Activated B cell treated with CpG ODN at 0.5 μM for 24 hours (primary cell): ENCODE data around the gene TCERG1L. TPM values are rescaled to one million over a fixed set of nuclear protein-coding genes. Genes with fewer than 3 reads are reported as not detected.

ENCODE experiments used
- ATAC-seq: fragments of 200-7000 bp; cut with Tn5 transposase; one replicate; pipeline ENCODE4 v1.10.0; 2021; ENCODE audit warnings: low read depth, mild to moderate bottlenecking, moderate library complexity
- CTCF ChIA-PET: fragments of 350-600 bp; sonication (Branson Sonifier 250); formaldehyde crosslinking; loops from one replicate; lab custom pipeline; 2021; ENCODE audit warnings: antibody characterized with exemption; lab: Charles Lee
- POLR2A ChIA-PET: fragments of 350-600 bp; sonication (Branson Sonifier 250); formaldehyde crosslinking; loops from one replicate; lab custom pipeline; 2021; ENCODE audit warnings: antibody characterized with exemption; lab: Charles Lee
- DNase-seq: peaks from one replicate; pipeline ENCODE4 v3.0.0; 2022
- H3K27ac Mint-ChIP-seq: one replicate; pipeline ENCODE4 v1.8.0; 2020; ENCODE audit warnings: mixed read lengths
- H3K27me3 Mint-ChIP-seq: one replicate; pipeline ENCODE4 v1.8.0; 2021; ENCODE audit warnings: mixed read lengths
- H3K36me3 Mint-ChIP-seq: one replicate; pipeline ENCODE4 v1.8.0; 2021; ENCODE audit warnings: low read depth, mixed read lengths
- H3K4me1 Mint-ChIP-seq: one replicate; pipeline ENCODE4 v1.8.0; 2021; ENCODE audit warnings: mixed read lengths
- H3K4me3 Mint-ChIP-seq: one replicate; pipeline ENCODE4 v1.8.0; 2020; ENCODE audit warnings: mild to moderate bottlenecking, mixed read lengths
- H3K9me3 Mint-ChIP-seq: one replicate; pipeline ENCODE4 v1.8.0; 2020; ENCODE audit warnings: mixed read lengths
- CTCF ChIP-seq: fragments of 200-600 bp; IDR thresholded peaks from one replicate; pipeline ENCODE4 v1.8.0; 2022; ENCODE audit warnings: antibody characterized with exemption, mild to moderate bottlenecking
- intact Hi-C: fragments of 100-400 bp; cut with micrococcal nuclease; formaldehyde crosslinking; loops from one replicate; pipeline ENCODE4 v1.15.1; 2024
- total RNA-seq: library from RNA; stranded (reverse); gene quantifications from 2 replicates; pipeline ENCODE4 v1.2.3, GENCODE V29; 2022

Gene TCERG1L
- total RNA-seq, 1 donor from 2014 or later = not detected

- DNase-seq (no peak), ATAC-seq (no peak)
- CTCF ChIA-PET = no interaction called here
- no peak for TF ChIP-seq CTCF
- no peaks in the 10 kb centered on the region for H3K36me3 Mint-ChIP-seq
- POLR2A ChIA-PET = no interaction called here
- H3K9me3 Mint-ChIP-seq = no peaks in the 10 kb centered on the region
- no peaks in the 10 kb centered on the region for H3K27me3 Mint-ChIP-seq
- H3K27ac Mint-ChIP-seq = no peak overlapping the region
- H3K4me3 Mint-ChIP-seq = no peak overlapping the region
- H3K4me1 Mint-ChIP-seq = no peaks in the 10 kb centered on the region
- intact Hi-C loops = no loop called here
Observed at GRCh38 chr10:131269776-131270460, 41.6 kb downstream of the TCERG1L start.

GRCh38 chr10:131267814-131268095, 43.8 kb downstream of the TCERG1L start:
- CTCF ChIA-PET = no interaction called here

DNA sequence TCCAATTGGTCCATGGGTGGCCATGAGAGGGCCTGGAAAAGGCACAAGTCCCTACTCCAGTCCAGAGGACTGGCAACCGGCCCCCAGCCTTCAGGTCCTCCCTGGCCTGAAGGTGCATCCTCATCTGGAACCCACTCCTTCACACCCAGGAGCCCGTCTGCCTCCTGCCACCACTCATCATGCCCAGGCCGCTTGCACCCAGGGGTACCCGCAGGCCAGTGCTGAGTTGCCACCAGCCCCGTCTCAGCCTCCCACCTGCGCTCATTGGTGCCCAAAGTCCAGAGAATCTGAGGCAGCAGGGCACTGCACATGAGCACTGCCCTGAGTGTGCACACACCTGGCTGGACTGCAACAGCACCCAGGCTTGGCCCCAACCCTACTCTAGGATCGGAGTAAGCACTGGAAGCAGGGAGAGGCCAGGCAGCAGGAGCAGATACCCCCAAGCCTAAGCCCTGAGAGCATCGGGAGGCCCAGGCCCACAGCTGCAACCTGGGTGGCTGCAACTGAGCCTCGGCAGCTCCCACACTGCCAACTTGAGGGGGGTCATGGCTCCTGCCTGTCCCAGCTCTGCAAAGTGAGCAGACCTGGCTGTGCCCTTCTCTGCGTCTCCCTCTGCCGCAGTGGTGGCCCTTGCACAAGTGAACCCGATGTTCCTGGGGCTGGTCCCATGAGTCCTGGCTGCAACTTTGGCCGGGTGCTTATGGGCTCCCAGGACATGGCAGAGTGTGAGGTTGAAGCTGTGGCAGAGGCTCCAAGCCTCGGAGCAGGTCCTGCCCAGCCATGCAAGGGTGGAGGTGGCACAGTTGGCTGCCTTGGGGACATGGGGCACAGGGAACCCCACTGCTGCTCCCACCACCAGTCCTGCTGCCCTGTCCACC, 44.3 kb downstream of the TCERG1L start:
- DNase-seq (no peak), ATAC-seq (no peak)
- H3K4me1 Mint-ChIP-seq = no peaks in the 10 kb centered on the region
- H3K9me3 Mint-ChIP-seq = no peaks in the 10 kb centered on the region
- intact Hi-C loops = no loop called here
- ChIA-PET POLR2A (no interaction called here), CTCF (no interaction called here)
- H3K36me3 Mint-ChIP-seq = no peaks in the 10 kb centered on the region
- no peak overlapping the region for H3K27ac Mint-ChIP-seq
- TF ChIP-seq CTCF = no peak
- H3K4me3 Mint-ChIP-seq = no peak overlapping the region
- H3K27me3 Mint-ChIP-seq = no peaks in the 10 kb centered on the region

More at GRCh38 chr10:131267814-131268095, 43.8 kb downstream of the TCERG1L start:
- no peaks in the 10 kb centered on the region for H3K36me3 Mint-ChIP-seq
- DNase-seq (no peak), ATAC-seq (no peak)
- no peak overlapping the region for H3K4me3 Mint-ChIP-seq
- POLR2A ChIA-PET = no interaction called here
- intact Hi-C loops = no loop called here
- TF ChIP-seq CTCF = no peak
- H3K9me3 Mint-ChIP-seq = no peaks in the 10 kb centered on the region
- H3K27ac Mint-ChIP-seq = no peak overlapping the region
- H3K27me3 Mint-ChIP-seq = no peaks in the 10 kb centered on the region
- no peaks in the 10 kb centered on the region for H3K4me1 Mint-ChIP-seq

- Mint-ChIP-seq H3K27me3 (no peaks in the 10 kb centered on the region), H3K27ac (no peak overlapping the region), H3K4me1 (no peaks in the 10 kb centered on the region), H3K9me3 (no peaks in the 10 kb centered on the region), H3K36me3 (no peaks in the 10 kb centered on the region), H3K4me3 (no peak overlapping the region)
- TF ChIP-seq CTCF = no peak
- intact Hi-C loops = no loop called here
- ChIA-PET POLR2A (no interaction called here), CTCF (no interaction called here)
- ATAC-seq (no peak), DNase-seq (no peak)
Observed at GRCh38 chr10:131264110-131264788, 47.3 kb downstream of the TCERG1L start.

DNA sequence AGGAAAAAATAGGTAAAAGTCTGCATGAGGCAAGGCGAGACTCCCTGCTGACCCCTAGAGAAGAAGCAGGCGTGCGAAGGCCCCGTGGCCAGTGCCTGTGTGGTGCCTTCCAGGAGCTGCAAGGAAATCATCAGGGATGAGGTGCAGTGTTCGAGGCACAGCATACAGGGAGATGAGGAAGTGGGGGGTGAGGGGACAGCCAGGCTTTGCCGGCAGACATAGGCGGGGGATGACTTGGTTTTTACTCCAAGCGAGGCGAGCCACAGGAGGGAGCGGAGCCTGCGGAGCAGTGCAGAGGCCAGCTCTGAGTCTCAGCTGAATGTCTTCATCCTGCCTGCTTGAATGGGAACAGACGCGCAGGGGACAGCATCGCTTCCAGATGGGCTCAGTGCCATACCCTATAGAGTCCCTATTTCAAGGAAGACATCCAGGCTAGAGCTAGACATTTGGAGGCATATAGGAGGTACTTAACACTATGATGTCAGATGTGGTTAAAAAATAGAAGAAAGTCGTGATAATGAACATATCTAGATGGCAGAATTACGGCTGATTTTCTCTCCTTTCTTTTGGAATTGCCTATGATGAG, 49.5 kb downstream of the TCERG1L start:
- Mint-ChIP-seq H3K36me3 (no peaks in the 10 kb centered on the region), H3K27ac (no peak overlapping the region), H3K9me3 (no peaks in the 10 kb centered on the region), H3K4me3 (no peak overlapping the region), H3K27me3 (no peaks in the 10 kb centered on the region), H3K4me1 (no peaks in the 10 kb centered on the region)
- intact Hi-C loops = no loop called here
- TF ChIP-seq CTCF = no peak
- DNase-seq (no peak), ATAC-seq (no peak)
- POLR2A ChIA-PET = no interaction called here
- CTCF ChIA-PET = no interaction called here
